ENCODE data around the gene SGPP2. TPM values are rescaled to one million over a fixed set of nuclear protein-coding genes. Genes with fewer than 3 reads are reported as not detected.

SGPP2 gene
- total and polyA plus RNA-seq, 2 donors (not counting 3 experiments of a cell fraction or from before 2014, with no cell fraction given), result not detected

DNA sequence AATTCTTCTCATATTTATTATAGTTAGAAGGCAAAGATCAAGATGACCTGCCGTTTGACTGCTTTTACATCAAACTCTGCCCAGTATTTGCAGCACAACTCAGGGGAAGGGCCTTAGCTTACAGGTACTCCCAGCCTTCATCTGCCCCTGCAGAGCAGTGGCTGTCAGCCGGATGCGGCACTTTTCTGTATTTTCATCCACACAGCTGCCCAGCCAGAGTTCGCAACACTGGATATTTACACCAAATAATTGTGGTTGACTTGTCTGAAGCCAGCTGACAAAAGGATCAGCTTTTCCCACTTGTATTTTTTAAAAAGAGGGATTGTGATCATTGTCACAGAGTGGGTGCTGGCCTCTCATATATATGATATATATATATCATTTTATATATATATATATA is 136.8 kb downstream of the SGPP2 start:
- H3K9ac ChIP-seq (replicated peaks; ENCODE audit: extremely low read depth, insufficient read depth, low read length), result no peak overlapping the region
- dilution Hi-C loops (cut with MboI; ENCODE audit: extremely low pct_ligation_motif_present, low sequenced_read_pairs) (no loop called here), intact Hi-C loops (cut with micrococcal nuclease) (loop anchor here (1.0 kb wide), 1 partner anchor 243 kb away; no protein-coding TSS in a partner anchor)
- H2AFZ ChIP-seq (ENCODE audit: low read depth, low read length), result no peak overlapping the region
- H3K27ac ChIP-seq (ENCODE audit: insufficient read depth, low read depth, low read length), result no peak overlapping the region
- ChIA-PET CTCF (interaction anchor here (0.6 to 8.3 kb wide), 15 partner anchors 10 to 536 kb away, joined by 3 to 312 read pairs (median 10); a partner anchor contains a TSS), POLR2A (interaction anchor here (0.9 kb wide), 1 partner anchor 10 kb away, joined by 4 read pairs; no protein-coding TSS in a partner anchor)
- DNase-seq (ENCODE audit: low read depth, low spot score) (no peak), FAIRE-seq (no peak)
- H3K9me1 ChIP-seq (replicated peaks; ENCODE audit: control insufficient read depth, extremely low read depth, insufficient read depth, low read length), result no peaks in the 10 kb centered on the region
- H3K4me3 ChIP-seq (replicated peaks in 1 of 3; ENCODE audit: insufficient read depth in 1 of 3, low read depth in 1 of 3, low read length in 3 of 3), result no peak overlapping the region
- no peak overlapping the region for H3K4me2 ChIP-seq (ENCODE audit: insufficient read depth, low read length)
- H4K20me1 ChIP-seq (replicated peaks; ENCODE audit: control insufficient read depth, extremely low read depth, insufficient read depth, low read length), result no peaks in the 10 kb centered on the region
- no peak for TF ChIP-seq FOS (IDR thresholded peaks at IDR 0.05; ENCODE audit: borderline replicate concordance, insufficient read depth, low read length)
- TF ChIP-seq, protein P1, sequence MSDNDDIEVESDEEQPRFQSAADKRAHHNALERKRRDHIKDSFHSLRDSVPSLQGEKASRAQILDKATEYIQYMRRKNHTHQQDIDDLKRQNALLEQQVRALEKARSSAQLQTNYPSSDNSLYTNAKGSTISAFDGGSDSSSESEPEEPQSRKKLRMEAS (IDR thresholded peaks at IDR 0.05; ENCODE audit: insufficient read depth, insufficient read length), result no peak
- no peaks in the 10 kb centered on the region for H3K4me1 ChIP-seq (ENCODE audit: control insufficient read depth, extremely low read depth, insufficient read depth, low read length)
- H3K9me3 ChIP-seq (replicated peaks; ENCODE audit: control insufficient read depth, insufficient read depth, low read length), result no peaks in the 10 kb centered on the region
- BruUV-seq (replicated peaks), result no TSS peak
- H3K36me3 ChIP-seq (ENCODE audit: control insufficient read depth in 2 of 2, extremely low read depth in 1 of 2, insufficient read depth in 2 of 2, low read length in 2 of 2), result no peaks in the 10 kb centered on the region
- no peaks in the 10 kb centered on the region for H3K79me2 ChIP-seq (ENCODE audit: control insufficient read depth, insufficient read depth, low read length)
- H3K27me3 ChIP-seq (ENCODE audit: control insufficient read depth in 2 of 2, insufficient read depth in 2 of 2, low read length in 2 of 2), result no peaks in the 10 kb centered on the region

DNA sequence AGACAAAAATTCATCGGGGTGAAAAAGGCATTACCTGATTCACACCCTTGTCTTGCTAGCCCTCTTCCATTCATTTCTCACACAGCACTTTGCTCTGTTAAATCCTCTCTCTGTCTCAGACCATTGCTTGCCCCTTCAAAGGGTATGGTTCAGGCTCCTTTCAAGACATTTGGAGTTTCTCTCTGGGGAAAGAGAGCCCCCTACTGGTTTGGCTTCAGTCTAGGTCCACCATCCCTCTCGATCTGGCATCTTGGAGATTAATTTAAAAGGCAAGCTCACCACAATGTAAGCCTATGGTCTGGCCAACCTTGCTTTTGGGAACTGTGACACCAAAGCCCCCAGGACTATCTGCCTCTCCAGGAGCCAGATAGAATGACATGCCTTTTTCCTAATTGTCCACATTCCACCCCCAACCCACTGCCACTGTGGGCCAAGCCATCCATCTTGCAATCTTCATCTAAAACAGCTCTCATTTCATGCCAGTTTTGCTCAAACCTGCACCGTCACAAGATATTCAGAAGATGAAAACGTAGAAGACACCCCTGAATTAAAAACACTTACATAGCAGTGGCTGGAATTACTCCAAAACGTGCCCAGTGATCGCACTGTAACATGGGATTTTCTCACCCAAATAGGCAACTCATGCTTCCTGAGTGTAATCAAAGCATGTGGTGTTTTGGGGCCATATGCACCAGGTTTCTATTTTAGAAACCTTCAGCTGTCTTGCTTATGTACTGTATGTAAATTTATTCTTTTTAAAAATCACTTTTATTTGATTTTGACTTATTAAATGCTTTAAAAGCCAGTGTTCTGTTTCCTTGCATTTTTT is 137.7 kb downstream of the SGPP2 start:
- DNase-seq (ENCODE audit: low read depth, low spot score) (peak; percentile 60), FAIRE-seq (peak; percentile 82)
- H3K9me1 ChIP-seq (replicated peaks; ENCODE audit: control insufficient read depth, extremely low read depth, insufficient read depth, low read length), result no peaks in the 10 kb centered on the region
- no peaks in the 10 kb centered on the region for H4K20me1 ChIP-seq (replicated peaks; ENCODE audit: control insufficient read depth, extremely low read depth, insufficient read depth, low read length)
- H3K4me1 ChIP-seq (ENCODE audit: control insufficient read depth, extremely low read depth, insufficient read depth, low read length), result no peaks in the 10 kb centered on the region
- POLR2A ChIA-PET, result interaction anchor here (0.9 kb wide), 1 partner anchor 11 kb away, joined by 4 read pairs; no protein-coding TSS in a partner anchor
- CTCF ChIA-PET, result interaction anchor here (0.6 to 8.3 kb wide), 48 partner anchors 9 to 537 kb away, joined by 3 to 312 read pairs (median 5); a partner anchor contains a TSS
- dilution Hi-C loops (cut with MboI; ENCODE audit: extremely low pct_ligation_motif_present, low sequenced_read_pairs), result no loop called here
- TF ChIP-seq POLR2A (IDR thresholded peaks at IDR 0.05; ENCODE audit: low read depth, low read length) (no peak), GATA2 (IDR thresholded peaks at IDR 0.05; ENCODE audit: insufficient read depth, insufficient read length, low read depth, low read length) (no peak), POLR2AphosphoS5 (IDR thresholded peaks at IDR 0.05; ENCODE audit: insufficient read depth, low read depth, low read length) (no peak), FOS (IDR thresholded peaks at IDR 0.05; ENCODE audit: borderline replicate concordance, insufficient read depth, low read length) (no peak), EZH2 (IDR thresholded peaks at IDR 0.05; ENCODE audit: borderline replicate concordance, low read depth, low read length, severe bottlenecking) (no peak)
- TF ChIP-seq, protein P2, sequence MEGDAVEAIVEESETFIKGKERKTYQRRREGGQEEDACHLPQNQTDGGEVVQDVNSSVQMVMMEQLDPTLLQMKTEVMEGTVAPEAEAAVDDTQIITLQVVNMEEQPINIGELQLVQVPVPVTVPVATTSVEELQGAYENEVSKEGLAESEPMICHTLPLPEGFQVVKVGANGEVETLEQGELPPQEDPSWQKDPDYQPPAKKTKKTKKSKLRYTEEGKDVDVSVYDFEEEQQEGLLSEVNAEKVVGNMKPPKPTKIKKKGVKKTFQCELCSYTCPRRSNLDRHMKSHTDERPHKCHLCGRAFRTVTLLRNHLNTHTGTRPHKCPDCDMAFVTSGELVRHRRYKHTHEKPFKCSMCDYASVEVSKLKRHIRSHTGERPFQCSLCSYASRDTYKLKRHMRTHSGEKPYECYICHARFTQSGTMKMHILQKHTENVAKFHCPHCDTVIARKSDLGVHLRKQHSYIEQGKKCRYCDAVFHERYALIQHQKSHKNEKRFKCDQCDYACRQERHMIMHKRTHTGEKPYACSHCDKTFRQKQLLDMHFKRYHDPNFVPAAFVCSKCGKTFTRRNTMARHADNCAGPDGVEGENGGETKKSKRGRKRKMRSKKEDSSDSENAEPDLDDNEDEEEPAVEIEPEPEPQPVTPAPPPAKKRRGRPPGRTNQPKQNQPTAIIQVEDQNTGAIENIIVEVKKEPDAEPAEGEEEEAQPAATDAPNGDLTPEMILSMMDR (IDR thresholded peaks at IDR 0.05; ENCODE audit: extremely low read depth in 1 of 2, insufficient read depth in 1 of 2, low read depth in 1 of 2, low read length in 2 of 2), result peak; percentile 74 to 75
- no peak overlapping the region for H3K27ac ChIP-seq (ENCODE audit: insufficient read depth, low read depth, low read length)
- H3K36me3 ChIP-seq (ENCODE audit: control insufficient read depth in 2 of 2, extremely low read depth in 1 of 2, insufficient read depth in 2 of 2, low read length in 2 of 2), result no peaks in the 10 kb centered on the region
- no peaks in the 10 kb centered on the region for H3K79me2 ChIP-seq (ENCODE audit: control insufficient read depth, insufficient read depth, low read length)
- H3K27me3 ChIP-seq (ENCODE audit: control insufficient read depth in 2 of 2, insufficient read depth in 2 of 2, low read length in 2 of 2), result no peaks in the 10 kb centered on the region
- no peak overlapping the region for H2AFZ ChIP-seq (ENCODE audit: low read depth, low read length)
- H3K9ac ChIP-seq (replicated peaks; ENCODE audit: extremely low read depth, insufficient read depth, low read length), result no peak overlapping the region
- H3K4me3 ChIP-seq (replicated peaks in 1 of 3; ENCODE audit: insufficient read depth in 1 of 3, low read depth in 1 of 3, low read length in 3 of 3), result no peak overlapping the region
- BruUV-seq (replicated peaks), result no TSS peak
- H3K9me3 ChIP-seq (replicated peaks; ENCODE audit: control insufficient read depth, insufficient read depth, low read length), result no peaks in the 10 kb centered on the region
- intact Hi-C loops (cut with micrococcal nuclease), result loop anchor here (1.0 kb wide), 2 partner anchors 244 to 505 kb away; no protein-coding TSS in a partner anchor
- no peak overlapping the region for H3K4me2 ChIP-seq (ENCODE audit: insufficient read depth, low read length)
